Vagina (tissue), 2 donors: ENCODE measurements around the gene KCTD6.

ENCODE experiments used
- CTCF ChIP-seq, 3 experiments: fragments of 450-650 bp in 2 of 3; fragments of 200-600 bp in 1 of 3; sonication (generic) in 1 of 3; IDR thresholded peaks; one replicate each; pipeline ENCODE4 v1.5.1; 2017 to 2019; ENCODE audit warnings: antibody characterized with exemption in 3 of 3, mild to moderate bottlenecking in 2 of 3, moderate library complexity in 2 of 3
- POLR2A ChIP-seq, 2 donors: fragments of 450-650 bp; IDR thresholded peaks; one replicate each; pipeline ENCODE4 v1.6.1; 2017; ENCODE audit warnings: antibody characterized with exemption in 2 of 2, mild to moderate bottlenecking in 2 of 2, moderate library complexity in 2 of 2
- POLR2AphosphoS5 ChIP-seq, 2 donors: sonication (generic); formaldehyde crosslinking; IDR thresholded peaks; one replicate each; pipeline ENCODE4 v1.9.0; 2017; ENCODE audit warnings: antibody characterized with exemption in 2 of 2, mild to moderate bottlenecking in 2 of 2, low read depth in 1 of 2; ENCODE audit not compliant: insufficient read depth in 1 of 2

- TF ChIP-seq CTCF (IDR thresholded peaks at IDR 0.05) (no peak), POLR2AphosphoS5 (IDR thresholded peaks at IDR 0.05; ENCODE audit: insufficient read depth in 1 of 2, low read depth in 1 of 2) (no peak), POLR2A (IDR thresholded peaks at IDR 0.05) (no peak)
Measured at GRCh38 chr3:58459160-58459559, 32.7 kb upstream of the KCTD6 start.
